Sigmoid colon (tissue), 3 donors: ENCODE measurements around the gene LIMA1.

Experiments
- CTCF ChIP-seq, 4 experiments: fragments of 450-650 bp in 3 of 4; fragments of 200-600 bp in 1 of 4; IDR thresholded peaks; one replicate each; pipeline ENCODE4 v1.5.1; 2016 to 2019; ENCODE audit warnings: antibody characterized with exemption in 4 of 4, mild to moderate bottlenecking in 3 of 4, moderate library complexity in 2 of 4
- POLR2A ChIP-seq, 2 donors: fragments of 450-650 bp; IDR thresholded peaks; one replicate each; pipeline ENCODE4 v1.6.1; 2016; ENCODE audit warnings: antibody characterized with exemption in 2 of 2, mild to moderate bottlenecking in 2 of 2, moderate library complexity in 2 of 2

DNA sequence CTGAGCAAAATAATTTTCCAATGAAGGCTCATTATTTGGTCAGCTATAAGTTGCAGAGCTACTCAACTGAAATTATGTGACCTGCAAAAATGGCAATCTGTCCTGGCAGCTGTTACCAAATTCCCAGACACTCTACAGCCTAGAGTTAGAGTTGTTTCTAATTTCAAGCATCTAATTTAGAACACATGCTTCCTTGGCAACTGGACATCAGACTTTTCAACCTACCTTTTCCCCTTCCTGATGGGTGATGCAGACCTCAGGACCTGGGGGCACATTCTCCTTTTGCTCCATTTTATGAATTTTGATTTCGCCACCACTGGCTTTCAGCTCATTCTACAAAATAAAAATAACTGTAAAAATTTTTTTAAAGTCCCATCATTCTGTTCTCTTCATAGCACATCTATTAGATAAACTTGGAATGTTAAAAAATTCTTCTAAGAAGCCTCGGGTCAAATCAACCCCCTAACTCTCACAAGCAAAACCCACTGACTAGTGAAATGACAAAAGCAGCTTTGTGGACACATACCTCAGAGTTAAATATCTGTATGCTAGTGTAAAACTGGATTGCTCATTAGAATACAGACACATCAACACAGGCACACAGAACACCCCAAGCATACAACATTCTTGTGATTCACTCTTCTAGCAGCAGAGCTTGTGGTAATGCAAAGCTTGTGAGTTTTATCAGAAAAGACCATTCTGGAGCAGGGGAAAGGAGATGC lies 82.6 kb downstream of the LIMA1 start:
- TF ChIP-seq POLR2A (IDR thresholded peaks at IDR 0.05), result no peak
- no peak for TF ChIP-seq CTCF (IDR thresholded peaks at IDR 0.05)
